Endodermal cell (in vitro differentiated cells): Measurements from ENCODE around the gene MORC3. TPM values are rescaled to one million over a fixed set of nuclear protein-coding genes. Genes with fewer than 3 reads are reported as not detected.

ENCODE experiments used
- DNase-seq: peaks from one replicate; pipeline ENCODE4 v3.0.0-alpha.2; 2017
- H3K27ac ChIP-seq: 2 replicates; pipeline ENCODE4 v1.5.1; 2013; ENCODE audit warnings: mild to moderate bottlenecking, low read depth, low read length, moderate library complexity
- H3K27me3 ChIP-seq: 2 replicates; pipeline ENCODE4 v1.6.1; 2013; ENCODE audit warnings: mild to moderate bottlenecking, low read length, moderate library complexity; ENCODE audit not compliant: insufficient read depth, control insufficient read depth, poor library complexity, severe bottlenecking
- H3K36me3 ChIP-seq: 2 replicates; pipeline ENCODE4 v1.7.0; 2013; ENCODE audit warnings: mild to moderate bottlenecking, low read length, moderate library complexity; ENCODE audit not compliant: control insufficient read depth, insufficient read depth
- H3K4me1 ChIP-seq: one replicate; pipeline ENCODE4 v1.7.0; 2013; ENCODE audit warnings: low read length; ENCODE audit not compliant: control insufficient read depth, insufficient read depth
- H3K4me3 ChIP-seq: 2 replicates; pipeline ENCODE4 v1.5.1; 2013; ENCODE audit warnings: mild to moderate bottlenecking, low read length, moderate library complexity
- H3K9ac ChIP-seq: 2 replicates; pipeline ENCODE4 v1.6.1; 2013; ENCODE audit warnings: mild to moderate bottlenecking, low read length, moderate library complexity; ENCODE audit not compliant: poor library complexity, severe bottlenecking; ENCODE audit errors: extremely low read depth
- H3K9me3 ChIP-seq: 2 replicates; pipeline ENCODE4 v1.6.1; 2013; ENCODE audit warnings: mild to moderate bottlenecking, low read length, moderate library complexity; ENCODE audit not compliant: control insufficient read depth
- H3K27ac Mint-ChIP-seq: 2 replicates; pipeline ENCODE4 v1.8.0; 2020; ENCODE audit warnings: mixed read lengths
- H3K27me3 Mint-ChIP-seq: 2 replicates; pipeline ENCODE4 v1.8.0; 2021; ENCODE audit warnings: mild to moderate bottlenecking, mixed read lengths; ENCODE audit not compliant: insufficient read depth
- H3K36me3 Mint-ChIP-seq: 2 replicates; pipeline ENCODE4 v1.8.0; 2020; ENCODE audit warnings: low read depth, mixed read lengths
- H3K4me1 Mint-ChIP-seq: 2 replicates; pipeline ENCODE4 v1.8.0; 2020; ENCODE audit warnings: mixed read lengths
- H3K4me3 Mint-ChIP-seq: 2 replicates; pipeline ENCODE4 v1.8.0; 2020; ENCODE audit warnings: mild to moderate bottlenecking, moderate library complexity, mixed read lengths
- H3K9me3 Mint-ChIP-seq: 2 replicates; pipeline ENCODE4 v1.8.0; 2020; ENCODE audit warnings: mild to moderate bottlenecking, mixed read lengths
- WGBS, 2 experiments: methylation state at CpG; one replicate each; pipeline versions ENCODE4 v1.1.5 to v1.1.7; 2013; ENCODE audit warnings: missing lambda C conversion rate in 2 of 2, mixed read lengths in 1 of 2; ENCODE audit not compliant: insufficient coverage in 1 of 2, insufficient read length in 1 of 2; 5-methylcytosine and 5-hydroxymethylcytosine counted together
- total RNA-seq, 2 donors: library from RNA; stranded (reverse); fragmentation: NEBNext Ultra II Directional in 1 of 2; extraction: Animal tissue kit (Norgen Biotek cat#: 25700) in 1 of 2; gene quantifications; 2 replicates in 1 of 2; 3 replicates in 1 of 2; pipeline ENCODE4 v1.2.1, GENCODE V29; 2021
- TF ChIP-seq, protein P1 (sequence below): fragments of 200-600 bp; sonication (generic); conservative IDR thresholded peaks from 2 replicates; pipeline ENCODE4 v1.5.0; 2021; ENCODE audit warnings: antibody characterized with exemption, mild to moderate bottlenecking

The MORC3 gene
- total RNA-seq, 2 donors from 2014 or later, result 17.8 to 23.3 TPM

DNA sequence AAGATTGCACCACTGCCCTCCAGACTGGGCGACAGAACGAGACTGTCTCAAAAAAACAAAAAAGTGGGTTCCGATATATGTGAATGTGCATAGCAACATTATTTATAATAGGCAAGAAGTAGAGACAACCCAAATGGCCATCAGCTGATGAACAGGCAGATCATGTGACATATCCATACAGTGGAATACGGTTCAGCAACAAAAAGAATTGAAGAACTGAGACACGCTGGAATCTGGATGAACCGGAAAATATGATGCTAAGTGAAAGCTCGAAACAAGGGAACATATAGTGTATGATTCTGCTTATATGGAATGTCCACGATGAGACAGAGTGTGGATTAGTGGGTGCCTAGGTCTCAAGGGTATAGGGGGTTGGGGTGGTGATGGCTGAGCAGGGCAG lies 28.5 kb upstream of the MORC3 start:
- Mint-ChIP-seq H3K4me3 (no peak overlapping the region), H3K9me3 (no peaks in the 10 kb centered on the region), H3K27ac (no peak overlapping the region), H3K27me3 (no peaks in the 10 kb centered on the region), H3K36me3 (peaks cover 5% of the 10 kb centered on the region), H3K4me1 (peaks cover 6% of the 10 kb centered on the region)
- Histone ChIP-seq H3K9me3 (no peaks in the 10 kb centered on the region), H3K27ac (no peak overlapping the region), H3K36me3 (no peaks in the 10 kb centered on the region), H3K27me3 (no peaks in the 10 kb centered on the region), H3K9ac (no peak overlapping the region), H3K4me1 (no peaks in the 10 kb centered on the region), H3K4me3 (no peak overlapping the region)
- 74 to 76% methylated on average over 8 of the region's 8 CpGs for WGBS, 2 experiments
- TF ChIP-seq, protein P1, sequence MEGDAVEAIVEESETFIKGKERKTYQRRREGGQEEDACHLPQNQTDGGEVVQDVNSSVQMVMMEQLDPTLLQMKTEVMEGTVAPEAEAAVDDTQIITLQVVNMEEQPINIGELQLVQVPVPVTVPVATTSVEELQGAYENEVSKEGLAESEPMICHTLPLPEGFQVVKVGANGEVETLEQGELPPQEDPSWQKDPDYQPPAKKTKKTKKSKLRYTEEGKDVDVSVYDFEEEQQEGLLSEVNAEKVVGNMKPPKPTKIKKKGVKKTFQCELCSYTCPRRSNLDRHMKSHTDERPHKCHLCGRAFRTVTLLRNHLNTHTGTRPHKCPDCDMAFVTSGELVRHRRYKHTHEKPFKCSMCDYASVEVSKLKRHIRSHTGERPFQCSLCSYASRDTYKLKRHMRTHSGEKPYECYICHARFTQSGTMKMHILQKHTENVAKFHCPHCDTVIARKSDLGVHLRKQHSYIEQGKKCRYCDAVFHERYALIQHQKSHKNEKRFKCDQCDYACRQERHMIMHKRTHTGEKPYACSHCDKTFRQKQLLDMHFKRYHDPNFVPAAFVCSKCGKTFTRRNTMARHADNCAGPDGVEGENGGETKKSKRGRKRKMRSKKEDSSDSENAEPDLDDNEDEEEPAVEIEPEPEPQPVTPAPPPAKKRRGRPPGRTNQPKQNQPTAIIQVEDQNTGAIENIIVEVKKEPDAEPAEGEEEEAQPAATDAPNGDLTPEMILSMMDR, result no peak
- no peak for DNase-seq

DNA sequence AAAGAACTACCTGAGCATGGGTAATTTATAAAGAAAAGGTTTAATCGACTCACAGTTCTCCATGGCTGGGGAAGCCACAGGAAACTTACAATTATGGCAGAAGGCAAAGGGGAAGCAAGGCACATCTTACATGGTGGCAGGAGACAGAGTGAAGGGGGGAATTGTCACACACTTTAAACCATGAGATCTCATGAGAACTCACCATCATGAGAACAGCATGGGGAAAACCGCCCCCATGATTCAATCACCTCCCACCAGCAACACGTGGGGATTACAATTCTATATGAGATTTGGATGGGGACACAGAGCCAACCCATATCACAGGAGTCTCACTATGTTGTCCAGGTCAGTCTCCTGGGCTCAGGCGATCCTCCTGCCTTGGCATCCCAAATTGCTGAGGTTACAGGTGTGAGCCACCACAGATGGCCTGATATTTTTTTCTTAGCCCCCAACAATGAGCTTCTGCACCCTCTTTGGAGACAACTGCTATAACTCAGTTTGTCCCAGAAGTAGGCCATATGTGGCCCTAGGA lies 22.5 kb upstream of the MORC3 start:
- WGBS, 2 experiments, result 85 to 95% methylated on average over 3 to 4 of the region's 4 CpGs
- no peak for DNase-seq
- no peaks in the 10 kb centered on the region for H3K9me3 Mint-ChIP-seq
- Histone ChIP-seq H3K27me3 (no peaks in the 10 kb centered on the region), H3K4me1 (no peaks in the 10 kb centered on the region), H3K27ac (no peak overlapping the region), H3K4me3 (no peak overlapping the region), H3K9me3 (no peaks in the 10 kb centered on the region), H3K9ac (no peak overlapping the region), H3K36me3 (no peaks in the 10 kb centered on the region)
- no peak overlapping the region for H3K4me3 Mint-ChIP-seq
- H3K27ac Mint-ChIP-seq, result no peak overlapping the region
- H3K36me3 Mint-ChIP-seq, result peaks cover 5% of the 10 kb centered on the region
- no peaks in the 10 kb centered on the region for H3K27me3 Mint-ChIP-seq
- TF ChIP-seq, protein P1, result no peak
- no peaks in the 10 kb centered on the region for H3K4me1 Mint-ChIP-seq

DNA sequence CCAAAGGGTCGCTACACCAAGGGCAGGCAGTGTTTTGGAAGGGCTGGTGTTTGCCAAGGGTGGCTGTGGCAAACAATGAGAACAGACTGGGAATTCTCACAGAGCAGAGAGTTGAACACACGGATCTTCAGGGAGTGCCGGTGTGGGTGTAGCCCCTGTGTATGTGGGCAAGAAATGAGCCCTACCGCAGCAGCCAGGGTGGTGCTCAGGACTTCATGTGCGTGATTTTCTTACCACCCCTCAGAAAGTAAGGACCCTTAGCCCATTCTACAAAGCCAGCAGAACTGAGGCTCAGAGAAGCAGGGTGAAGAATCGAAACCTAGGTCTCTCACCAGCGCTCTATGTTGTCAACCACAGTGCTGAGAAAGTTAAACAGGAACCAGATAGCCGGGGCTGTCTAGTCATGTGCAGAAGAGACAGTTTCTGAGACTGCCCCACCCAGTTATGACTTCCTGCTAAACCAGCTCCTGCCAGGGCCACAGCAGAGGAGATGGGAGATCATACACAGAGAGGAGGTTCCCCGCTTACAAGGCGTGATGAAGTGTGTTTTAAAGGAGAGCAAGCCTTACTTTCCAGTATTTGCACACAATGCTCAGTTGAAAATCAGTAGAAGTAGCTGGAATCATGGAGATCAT lies 21.9 kb upstream of the MORC3 start:
- no peak overlapping the region for H3K27ac ChIP-seq
- 78 to 87% methylated on average over 8 to 10 of the region's 10 CpGs for WGBS, 2 experiments
- H3K9me3 ChIP-seq, result no peaks in the 10 kb centered on the region
- Mint-ChIP-seq H3K9me3 (no peaks in the 10 kb centered on the region), H3K27me3 (no peaks in the 10 kb centered on the region), H3K36me3 (peaks cover 5% of the 10 kb centered on the region), H3K4me3 (no peak overlapping the region), H3K4me1 (no peaks in the 10 kb centered on the region), H3K27ac (no peak overlapping the region)
- no peaks in the 10 kb centered on the region for H3K36me3 ChIP-seq
- no peaks in the 10 kb centered on the region for H3K4me1 ChIP-seq
- TF ChIP-seq, protein P1, result no peak
- H3K4me3 ChIP-seq, result no peak overlapping the region
- no peak for DNase-seq
- H3K27me3 ChIP-seq, result no peaks in the 10 kb centered on the region
- H3K9ac ChIP-seq, result no peak overlapping the region
